Measurements from ENCODE around the gene LMX1B.

LMX1B gene

GRCh38 chr9:126606483-126606870 is 7.3 kb upstream of the LMX1B start:
- TF ChIP-seq CTCF (IDR thresholded peaks at IDR 0.05) = no peak

GRCh38 chr9:126607086-126607485 is 6.6 kb upstream of the LMX1B start:
- TF ChIP-seq CTCF (IDR thresholded peaks at IDR 0.05) = no peak

GRCh38 chr9:126607731-126608130 is 6.0 kb upstream of the LMX1B start:
- TF ChIP-seq CTCF (IDR thresholded peaks at IDR 0.05) = no peak

- TF ChIP-seq CTCF (IDR thresholded peaks at IDR 0.05) = no peak
These were observed 5.2 kb upstream of the LMX1B start for GRCh38 chr9:126608551-126608950.

- no peak for TF ChIP-seq CTCF (IDR thresholded peaks at IDR 0.05)
These were observed 4.5 kb upstream of the LMX1B start for GRCh38 chr9:126609191-126609590.

- TF ChIP-seq CTCF (IDR thresholded peaks at IDR 0.05) = no peak
These were observed 3.9 kb upstream of the LMX1B start for GRCh38 chr9:126609711-126610388.

GRCh38 chr9:126611193-126611591 is 2.5 kb upstream of the LMX1B start:
- TF ChIP-seq CTCF (IDR thresholded peaks at IDR 0.05) = no peak

Measured in LNCAP (cell line).